PC-9 (cell line): ENCODE data around the gene GAL3ST1. TPM values are rescaled to one million over a fixed set of nuclear protein-coding genes. Genes with fewer than 3 reads are reported as not detected.

Experiments
- BruUV-seq: library from RNA; stranded (reverse); fragments of 400-500 nt; replicated peaks from 2 replicates; lab custom pipeline; 2021; lab: Mats Ljungman, UMichigan
- CTCF ChIA-PET: fragments of 300-600 bp; sonication (Branson Sonifier 250); formaldehyde crosslinking; loops from one replicate; lab custom pipeline; 2022; ENCODE audit warnings: antibody characterized with exemption; lab: Charles Lee
- POLR2A ChIA-PET: fragments of 300-600 bp; sonication (Branson Sonifier 250); formaldehyde crosslinking; loops from one replicate; lab custom pipeline; 2022; ENCODE audit warnings: antibody characterized with exemption; ENCODE audit not compliant: unreplicated experiment; lab: Charles Lee
- DNase-seq, 2 experiments: peaks; one replicate each; pipeline versions ENCODE4 v3.0.0 to v3.0.0-alpha.2; 2015 to 2022; ENCODE audit warnings: mixed read lengths in 1 of 2
- H2AFZ ChIP-seq: fragments of 200-600 bp; sonication (generic); 2 replicates; pipeline ENCODE4 v1.8.1; 2017; ENCODE audit warnings: antibody characterized with exemption
- H3F3A ChIP-seq: fragments of 200-600 bp; sonication (generic); 2 replicates; pipeline ENCODE4 v1.8.1; 2017; ENCODE audit warnings: antibody characterized with exemption, mild to moderate bottlenecking, low read depth; ENCODE audit not compliant: insufficient read depth
- H3K27ac ChIP-seq: fragments of 200-600 bp; sonication (generic); 2 replicates; pipeline ENCODE4 v1.6.1; 2016; ENCODE audit warnings: mixed run types
- H3K27me3 ChIP-seq: fragments of 200-600 bp; sonication (generic); 2 replicates; pipeline ENCODE4 v1.6.1; 2016; ENCODE audit warnings: low read depth, mixed run types; ENCODE audit not compliant: insufficient read depth
- H3K36me3 ChIP-seq: fragments of 200-600 bp; sonication (generic); 2 replicates; pipeline ENCODE4 v1.6.1; 2016; ENCODE audit warnings: low read depth, mixed run types
- H3K4me1 ChIP-seq: fragments of 200-600 bp; sonication (generic); replicated peaks from 2 replicates; pipeline ENCODE4 v1.6.1; 2016; ENCODE audit warnings: mixed run types; ENCODE audit not compliant: insufficient read depth
- H3K4me2 ChIP-seq: fragments of 200-600 bp; sonication (generic); 2 replicates; pipeline ENCODE4 v1.6.1; 2017; ENCODE audit warnings: mixed run types
- H3K4me3 ChIP-seq: fragments of 200-600 bp; sonication (generic); 2 replicates; pipeline ENCODE4 v1.6.1; 2016; ENCODE audit warnings: mixed run types
- H3K79me2 ChIP-seq: fragments of 200-600 bp; sonication (generic); 2 replicates; pipeline ENCODE4 v1.6.1; 2017; ENCODE audit warnings: low read depth, mixed run types
- H3K9me2 ChIP-seq: fragments of 200-600 bp; sonication (generic); 2 replicates; pipeline ENCODE4 v1.8.1; 2017; ENCODE audit warnings: mild to moderate bottlenecking; ENCODE audit not compliant: insufficient read depth
- H3K9me3 ChIP-seq: fragments of 200-600 bp; sonication (generic); 2 replicates; pipeline ENCODE4 v1.8.1; 2016; ENCODE audit warnings: low read depth; ENCODE audit not compliant: insufficient read depth
- H4K20me1 ChIP-seq: fragments of 200-600 bp; sonication (generic); 2 replicates; pipeline ENCODE4 v1.8.1; 2017; ENCODE audit not compliant: insufficient read depth
- CTCF ChIP-seq: fragments of 200-600 bp; sonication (generic); conservative IDR thresholded peaks from 2 replicates; pipeline ENCODE4 v1.6.1; 2017; ENCODE audit warnings: mixed run types, antibody characterized with exemption, mild to moderate bottlenecking, moderate library complexity
- EZH2 ChIP-seq: fragments of 200-600 bp; sonication (generic); IDR thresholded peaks from 2 replicates; pipeline ENCODE4 v1.8.0; 2017; ENCODE audit warnings: antibody characterized with exemption, low read depth
- intact Hi-C: fragments of 100-400 bp; cut with micrococcal nuclease; formaldehyde crosslinking; loops from one replicate; pipeline ENCODE4 v1.10.0; 2022; ENCODE audit not compliant: unreplicated experiment
- total RNA-seq: library from RNA; stranded (reverse); gene quantifications from 2 replicates; pipeline ENCODE4 v1.2.3, GENCODE V29; 2021

The GAL3ST1 gene
- total RNA-seq, 1 experiment from 2014 or later, result 0.52 TPM

GRCh38 chr22:30538280-30538679 is 36.2 kb downstream of the GAL3ST1 start:
- Histone ChIP-seq H3F3A (no peaks in the 10 kb centered on the region; the same call in 1 of the 2 replicates), H3K36me3 (no peaks in the 10 kb centered on the region), H3K9me2 (no peaks in the 10 kb centered on the region), H2AFZ (no peak overlapping the region), H3K27me3 (no peaks in the 10 kb centered on the region), H3K79me2 (no peaks in the 10 kb centered on the region), H4K20me1 (no peaks in the 10 kb centered on the region), H3K4me2 (no peak overlapping the region), H3K4me1 (no peaks in the 10 kb centered on the region), H3K9me3 (no peaks in the 10 kb centered on the region), H3K4me3 (no peak overlapping the region), H3K27ac (no peak overlapping the region)
- DNase-seq, result no peak
- TF ChIP-seq EZH2 (no peak), CTCF (no peak)
- CTCF ChIA-PET, result no interaction called here
- intact Hi-C loops, result no loop called here
- POLR2A ChIA-PET, result no interaction called here
- BruUV-seq, result no TSS peak

GRCh38 chr22:30537083-30537731 is 37.3 kb downstream of the GAL3ST1 start:
- no peaks in the 10 kb centered on the region for H3K9me2 ChIP-seq
- no peaks in the 10 kb centered on the region for H3K9me3 ChIP-seq
- H3K27ac ChIP-seq, result no peak overlapping the region
- DNase-seq, result no peak
- no peaks in the 10 kb centered on the region for H4K20me1 ChIP-seq
- no peak overlapping the region for H3K4me3 ChIP-seq
- H3K79me2 ChIP-seq, result no peaks in the 10 kb centered on the region
- no peaks in the 10 kb centered on the region; the same call in 1 of the 2 replicates for H3F3A ChIP-seq
- H2AFZ ChIP-seq, result no peak overlapping the region
- ChIA-PET POLR2A (no interaction called here), CTCF (no interaction called here)
- BruUV-seq, result no TSS peak
- intact Hi-C loops, result no loop called here
- TF ChIP-seq EZH2 (no peak), CTCF (no peak)
- H3K4me2 ChIP-seq, result no peak overlapping the region
- no peaks in the 10 kb centered on the region for H3K4me1 ChIP-seq
- H3K36me3 ChIP-seq, result no peaks in the 10 kb centered on the region
- H3K27me3 ChIP-seq, result no peaks in the 10 kb centered on the region

GRCh38 chr22:30535182-30535581 is 39.3 kb downstream of the GAL3ST1 start:
- Histone ChIP-seq H3K9me2 (no peaks in the 10 kb centered on the region), H3K27ac (no peak overlapping the region), H3K9me3 (no peaks in the 10 kb centered on the region), H3K4me3 (no peak overlapping the region), H2AFZ (no peak overlapping the region), H3K4me1 (no peaks in the 10 kb centered on the region), H3K27me3 (no peaks in the 10 kb centered on the region), H3K36me3 (no peaks in the 10 kb centered on the region), H4K20me1 (no peaks in the 10 kb centered on the region), H3K4me2 (no peak overlapping the region), H3K79me2 (no peaks in the 10 kb centered on the region), H3F3A (no peaks in the 10 kb centered on the region; the same call in 1 of the 2 replicates)
- intact Hi-C loops, result no loop called here
- BruUV-seq, result no TSS peak
- TF ChIP-seq EZH2, result no peak
- ChIA-PET CTCF (no interaction called here), POLR2A (no interaction called here)
- no peak for DNase-seq
